OCI-LY3 (cell line): Measurements from ENCODE around the gene RNF208.

ENCODE experiments used
- CTCF ChIP-seq: fragments of 200-600, 300-600 bp; sonication (generic); IDR thresholded peaks from 2 replicates; pipeline ENCODE4 v1.5.1; 2014; ENCODE audit warnings: antibody characterized with exemption, low read length, low read depth
- EZH2phosphoT487 ChIP-seq: fragments of 200-600 bp; shearing (Covaris generic); IDR thresholded peaks from 2 replicates; pipeline ENCODE4 v1.6.1; 2018; ENCODE audit warnings: antibody characterized with exemption, mixed run types, low read depth

- no peak for TF ChIP-seq CTCF
- TF ChIP-seq EZH2phosphoT487: no peak
Measured at GRCh38 chr9:137266162-137266527, 44.1 kb upstream of the RNF208 start.
